Left ventricle myocardium inferior (tissue), 1 donor: ENCODE measurements around the gene ADPRM. TPM values are rescaled to one million over a fixed set of nuclear protein-coding genes. Genes with fewer than 3 reads are reported as not detected.
"Not testable (repeated sequence)": the region's sequence is repeated elsewhere in the genome, so short reads cannot be mapped to it uniquely, and the experiment has no call there.

ENCODE experiments used
- DNase-seq: peaks from one replicate; pipeline ENCODE4 v3.0.0-alpha.2; 2020
- H3K27ac ChIP-seq: fragments of 200-600 bp; replicated peaks from 2 replicates; pipeline ENCODE4 v1.8.0; 2021
- H3K27me3 ChIP-seq: fragments of 200-600 bp; 2 replicates; pipeline ENCODE4 v1.8.0; 2021; ENCODE audit warnings: low read depth
- H3K36me3 ChIP-seq: fragments of 200-600 bp; 2 replicates; pipeline ENCODE4 v1.8.0; 2021
- H3K4me1 ChIP-seq: fragments of 200-600 bp; 2 replicates; pipeline ENCODE4 v1.8.0; 2021
- H3K4me3 ChIP-seq: fragments of 200-600 bp; 2 replicates; pipeline ENCODE4 v1.8.0; 2021; ENCODE audit warnings: mild to moderate bottlenecking, moderate library complexity
- H3K9me3 ChIP-seq: fragments of 200-600 bp; replicated peaks from 2 replicates; pipeline ENCODE4 v1.8.0; 2021
- intact Hi-C: fragments of 100-400 bp; cut with micrococcal nuclease; formaldehyde crosslinking; loops from one replicate; pipeline ENCODE4 v1.11.0; 2022
- total RNA-seq: library from RNA; stranded (reverse); fragmentation: NEBNext Ultra II Directional; extraction: Animal tissue kit (Norgen Biotek cat#: 25700); gene quantifications from one replicate; pipeline ENCODE4 v1.2.1, GENCODE V29; 2021
- TF ChIP-seq, protein P1 (sequence below): fragments of 200-600 bp; IDR thresholded peaks from 2 replicates; pipeline ENCODE4 v1.8.0; 2021; ENCODE audit warnings: antibody characterized with exemption, mild to moderate bottlenecking, borderline replicate concordance
- donor health status: DM: no; HTN: yes; CAD: no; lungs with severe emphysema.

The ADPRM gene
- total RNA-seq, 1 donor from 2014 or later = 4.2 TPM

DNA sequence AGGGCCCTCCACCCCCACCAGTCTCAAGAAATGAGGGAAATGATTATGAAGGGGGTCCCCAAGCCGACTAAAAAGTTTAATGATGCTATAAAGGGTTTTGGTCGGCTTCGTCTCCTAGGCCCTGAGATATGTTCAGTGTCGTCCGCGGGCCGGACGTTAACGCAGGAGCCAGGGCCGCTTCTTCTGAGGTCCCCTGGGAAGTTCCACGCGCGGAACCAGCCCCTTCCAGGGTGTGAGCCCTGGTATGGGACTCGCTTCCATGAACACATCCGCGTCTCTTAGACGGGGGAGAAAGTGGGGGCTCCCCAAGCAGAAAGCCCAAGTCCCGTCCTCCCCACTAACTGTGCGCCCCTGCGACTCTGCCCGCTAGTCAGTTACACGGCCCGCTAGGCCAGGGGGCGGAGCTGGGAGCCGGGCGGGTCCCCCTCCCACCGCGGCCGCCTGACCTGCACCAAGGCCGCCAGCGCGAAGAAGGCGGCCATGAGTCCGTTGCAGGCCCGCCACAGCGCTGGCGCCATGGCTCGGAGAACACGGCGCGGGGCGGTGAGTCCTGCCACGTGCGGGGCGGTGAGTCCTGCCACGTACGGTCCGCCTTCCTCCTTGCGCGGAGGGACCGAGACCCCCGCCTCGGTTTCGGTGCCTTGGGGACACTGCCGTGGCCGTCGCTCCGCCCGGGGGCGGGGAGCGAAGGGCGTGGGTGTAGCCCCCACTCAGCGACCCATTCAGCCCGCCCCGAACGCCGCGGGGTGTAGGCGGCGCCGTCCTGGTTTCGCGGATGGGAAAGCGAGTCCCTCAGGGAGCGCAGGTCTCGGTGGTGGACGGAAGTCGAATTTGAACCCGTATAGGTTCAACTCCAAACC is 32.2 kb downstream of the ADPRM start, which contains the start of gene TMEM220:
TSS of gene TMEM220 (minus strand) at position 690 of the 860 bp plus-strand sequence. CDS start at position 518, 172 bp downstream.
- Histone ChIP-seq H3K4me1 (peaks cover 16% of the 10 kb centered on the region), H3K9me3 (no peaks in the 10 kb centered on the region), H3K4me3 (peak within 1 kb of the TSS; percentile 85), H3K36me3 (peaks cover 14% of the 10 kb centered on the region), H3K27ac (peak within 1 kb of the TSS; percentile 96), H3K27me3 (no peaks in the 10 kb centered on the region)
- DNase-seq = peak; percentile 86
- TF ChIP-seq, protein P1, sequence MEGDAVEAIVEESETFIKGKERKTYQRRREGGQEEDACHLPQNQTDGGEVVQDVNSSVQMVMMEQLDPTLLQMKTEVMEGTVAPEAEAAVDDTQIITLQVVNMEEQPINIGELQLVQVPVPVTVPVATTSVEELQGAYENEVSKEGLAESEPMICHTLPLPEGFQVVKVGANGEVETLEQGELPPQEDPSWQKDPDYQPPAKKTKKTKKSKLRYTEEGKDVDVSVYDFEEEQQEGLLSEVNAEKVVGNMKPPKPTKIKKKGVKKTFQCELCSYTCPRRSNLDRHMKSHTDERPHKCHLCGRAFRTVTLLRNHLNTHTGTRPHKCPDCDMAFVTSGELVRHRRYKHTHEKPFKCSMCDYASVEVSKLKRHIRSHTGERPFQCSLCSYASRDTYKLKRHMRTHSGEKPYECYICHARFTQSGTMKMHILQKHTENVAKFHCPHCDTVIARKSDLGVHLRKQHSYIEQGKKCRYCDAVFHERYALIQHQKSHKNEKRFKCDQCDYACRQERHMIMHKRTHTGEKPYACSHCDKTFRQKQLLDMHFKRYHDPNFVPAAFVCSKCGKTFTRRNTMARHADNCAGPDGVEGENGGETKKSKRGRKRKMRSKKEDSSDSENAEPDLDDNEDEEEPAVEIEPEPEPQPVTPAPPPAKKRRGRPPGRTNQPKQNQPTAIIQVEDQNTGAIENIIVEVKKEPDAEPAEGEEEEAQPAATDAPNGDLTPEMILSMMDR = no peak
- intact Hi-C loops = no loop called here

DNA sequence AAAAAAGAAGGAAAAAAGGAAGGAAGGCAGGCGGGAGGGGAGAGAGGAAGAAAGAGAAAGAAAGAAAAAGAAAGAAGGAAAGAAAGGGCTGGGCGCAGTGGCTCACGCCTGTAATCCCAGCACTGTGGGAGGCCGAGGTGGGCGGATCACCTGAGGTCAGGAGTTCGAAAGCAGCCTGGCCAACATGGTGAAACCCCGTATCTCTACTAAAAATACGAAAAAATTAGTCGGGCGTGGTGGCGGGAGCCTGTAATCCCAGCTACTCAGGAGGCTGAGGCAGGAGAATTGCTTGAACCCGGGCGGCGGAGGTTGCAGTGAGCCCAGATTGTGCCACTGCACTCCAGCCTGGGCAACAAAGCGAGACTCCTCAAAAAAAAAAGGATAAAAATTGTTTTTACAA is 32.9 kb downstream of the ADPRM start:
- DNase-seq, intact Hi-C loops, H3K36me3 ChIP-seq, H3K27me3 ChIP-seq, H3K9me3 ChIP-seq: not testable (repeated sequence)
- H3K27ac ChIP-seq = peak overlapping the region; percentile 96
- peak overlapping the region; percentile 85 for H3K4me3 ChIP-seq
- H3K4me1 ChIP-seq = peaks cover 16% of the 10 kb centered on the region

GRCh38 chr17:10731408-10731879 is 34.0 kb downstream of the ADPRM start:
- Histone ChIP-seq H3K36me3 (no peaks in the 10 kb centered on the region), H3K9me3 (no peaks in the 10 kb centered on the region), H3K4me1 (peaks cover 16% of the 10 kb centered on the region), H3K4me3 (no peak overlapping the region), H3K27ac (no peak overlapping the region), H3K27me3 (no peaks in the 10 kb centered on the region)
- intact Hi-C loops = no loop called here
- TF ChIP-seq, protein P1 = no peak
- no peak for DNase-seq

DNA sequence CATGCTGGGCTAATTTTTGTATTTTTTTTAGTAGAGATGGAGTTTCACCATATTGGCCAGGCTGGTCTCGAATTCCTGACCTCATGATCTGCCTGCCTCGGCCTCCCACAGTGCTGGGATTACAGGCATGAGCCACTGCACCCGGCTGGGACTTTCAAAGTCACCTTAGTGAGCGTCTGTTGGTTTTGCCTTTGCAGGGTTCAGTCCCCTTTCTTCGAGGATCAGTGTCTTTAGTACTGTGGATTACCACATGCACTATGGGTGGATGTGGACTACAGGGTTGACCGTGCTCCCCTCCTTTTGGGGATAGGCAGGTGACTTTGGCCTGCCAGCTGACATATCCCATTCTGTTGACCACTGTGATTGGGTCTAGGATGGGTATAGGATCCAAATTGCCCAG is 34.7 kb downstream of the ADPRM start:
- DNase-seq, intact Hi-C loops, H3K27ac ChIP-seq, H3K36me3 ChIP-seq, H3K9me3 ChIP-seq, H3K4me3 ChIP-seq, H3K27me3 ChIP-seq: not testable (repeated sequence)
- peaks cover 16% of the 10 kb centered on the region for H3K4me1 ChIP-seq

GRCh38 chr17:10733666-10734065 is 36.3 kb downstream of the ADPRM start:
- Histone ChIP-seq H3K4me3 (no peak overlapping the region), H3K27ac (no peak overlapping the region), H3K4me1 (peaks cover 23% of the 10 kb centered on the region), H3K36me3 (no peaks in the 10 kb centered on the region), H3K9me3 (no peaks in the 10 kb centered on the region), H3K27me3 (no peaks in the 10 kb centered on the region)
- TF ChIP-seq, protein P1 = no peak
- intact Hi-C loops = no loop called here
- DNase-seq = no peak

GRCh38 chr17:10735251-10735650 is 37.9 kb downstream of the ADPRM start:
- Histone ChIP-seq H3K36me3 (no peaks in the 10 kb centered on the region), H3K27ac (no peak overlapping the region), H3K4me3 (no peak overlapping the region), H3K9me3 (no peaks in the 10 kb centered on the region), H3K27me3 (no peaks in the 10 kb centered on the region), H3K4me1 (peaks cover 9% of the 10 kb centered on the region)
- TF ChIP-seq, protein P1 = no peak
- DNase-seq = no peak
- intact Hi-C loops = no loop called here
